C4-2B (cell line): ENCODE measurements around the gene DRC1.

Experiments used
- CTCF ChIP-seq: fragments of 450-650 bp; conservative IDR thresholded peaks from 2 replicates; pipeline ENCODE4 v1.5.1; 2017; ENCODE audit warnings: mild to moderate bottlenecking
- ZFX ChIP-seq: fragments of 450-650 bp; IDR thresholded peaks from 2 replicates; pipeline ENCODE4 v1.6.1; 2017

GRCh38 chr2:26411419-26411818 is 9.7 kb downstream of the DRC1 start:
- TF ChIP-seq CTCF (no peak), ZFX (no peak)
